Measurements from ENCODE around the gene FRMD8.

DNA sequence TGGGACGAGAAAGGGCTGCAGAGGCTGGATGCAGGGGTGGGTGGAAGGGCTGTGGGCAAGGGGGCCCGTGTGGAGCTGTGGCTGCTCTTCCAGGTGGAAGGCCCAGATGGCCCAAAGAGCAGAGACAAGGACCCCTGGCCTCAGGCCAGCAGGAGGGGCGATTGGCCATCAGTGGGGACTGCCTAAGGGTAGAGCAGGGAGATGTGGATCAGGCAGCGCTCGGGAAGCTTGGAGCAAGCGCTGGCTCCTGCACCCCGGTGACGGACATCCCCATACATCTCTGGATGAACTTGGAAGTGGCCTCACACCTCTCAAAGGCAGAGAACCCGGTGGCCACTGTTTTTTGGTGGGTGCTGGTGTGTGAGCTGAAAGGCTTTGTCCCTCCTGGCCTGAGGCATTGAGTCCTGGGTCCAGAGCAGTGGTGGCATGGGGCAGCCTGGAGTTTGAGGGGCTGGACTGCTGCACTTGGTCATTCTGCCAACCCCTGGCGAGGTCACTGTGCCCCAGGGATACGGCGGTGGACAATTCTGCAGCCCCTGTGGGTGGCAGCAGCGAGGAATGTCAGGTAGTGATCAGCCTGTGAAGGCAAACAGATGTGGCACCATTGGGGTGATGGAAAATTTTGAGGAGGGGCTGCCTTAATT, 5.9 kb downstream of the FRMD8 start:
- no peak for TF ChIP-seq CTCF (IDR thresholded peaks at IDR 0.05)
- no peak for TF ChIP-seq POLR2A (IDR thresholded peaks at IDR 0.05)

All from body of pancreas (tissue), 4 donors.